ENCODE measurements around the gene SMU1. TPM values are rescaled to one million over a fixed set of nuclear protein-coding genes. Genes with fewer than 3 reads are reported as not detected.
A peak's percentile ranks its signal among the peaks of the same experiment; 100 is the strongest.

Gene SMU1
- total RNA-seq, 2 donors from 2014 or later = 25.0 to 28.7 TPM

DNA sequence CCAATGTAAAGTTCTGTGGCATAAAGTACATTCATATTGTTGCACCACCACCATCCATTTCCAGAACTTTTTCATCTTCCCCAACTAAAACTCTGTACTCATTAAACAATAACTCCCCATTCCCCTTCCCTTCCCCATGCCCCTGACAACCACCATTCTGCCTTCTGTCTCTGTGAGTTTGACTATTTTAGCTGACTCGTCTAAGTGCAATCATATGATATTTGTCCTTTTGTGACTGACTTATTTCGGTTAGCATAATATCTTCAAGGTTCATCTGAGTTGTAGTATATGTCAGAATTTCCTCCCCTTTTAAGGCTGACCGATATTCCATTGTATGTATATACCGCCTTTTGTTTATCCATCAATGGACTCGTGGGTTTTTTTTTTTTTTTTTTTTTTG is 29.0 kb upstream of the SMU1 start:
- no peak overlapping the region for H3K4me3 Mint-ChIP-seq
- no peak for DNase-seq
- Histone ChIP-seq H3K27ac (ENCODE audit: low read depth, low read length) (no peak overlapping the region), H3K9me3 (ENCODE audit: control insufficient read depth, low read length) (no peaks in the 10 kb centered on the region), H3K27me3 (ENCODE audit: control insufficient read depth, insufficient read depth, low read length, poor library complexity, severe bottlenecking) (no peaks in the 10 kb centered on the region), H3K36me3 (ENCODE audit: control insufficient read depth, insufficient read depth, low read length) (peaks cover 7% of the 10 kb centered on the region), H3K9ac (ENCODE audit: extremely low read depth, low read length, poor library complexity, severe bottlenecking) (no peak overlapping the region), H3K4me3 (ENCODE audit: low read length) (no peak overlapping the region), H3K4me1 (ENCODE audit: control insufficient read depth, insufficient read depth, low read length) (peaks cover 4% of the 10 kb centered on the region)
- 94 to 100% methylated on average over 3 to 5 of the region's 5 CpGs for WGBS, 2 experiments (ENCODE audit: insufficient coverage in 1 of 2, insufficient read length in 1 of 2)
- H3K9me3 Mint-ChIP-seq = no peaks in the 10 kb centered on the region
- no peaks in the 10 kb centered on the region for H3K27me3 Mint-ChIP-seq (ENCODE audit: insufficient read depth)
- peaks cover 14% of the 10 kb centered on the region for H3K4me1 Mint-ChIP-seq
- peaks cover 2% of the 10 kb centered on the region for H3K36me3 Mint-ChIP-seq (ENCODE audit: low read depth)
- TF ChIP-seq, protein P1, sequence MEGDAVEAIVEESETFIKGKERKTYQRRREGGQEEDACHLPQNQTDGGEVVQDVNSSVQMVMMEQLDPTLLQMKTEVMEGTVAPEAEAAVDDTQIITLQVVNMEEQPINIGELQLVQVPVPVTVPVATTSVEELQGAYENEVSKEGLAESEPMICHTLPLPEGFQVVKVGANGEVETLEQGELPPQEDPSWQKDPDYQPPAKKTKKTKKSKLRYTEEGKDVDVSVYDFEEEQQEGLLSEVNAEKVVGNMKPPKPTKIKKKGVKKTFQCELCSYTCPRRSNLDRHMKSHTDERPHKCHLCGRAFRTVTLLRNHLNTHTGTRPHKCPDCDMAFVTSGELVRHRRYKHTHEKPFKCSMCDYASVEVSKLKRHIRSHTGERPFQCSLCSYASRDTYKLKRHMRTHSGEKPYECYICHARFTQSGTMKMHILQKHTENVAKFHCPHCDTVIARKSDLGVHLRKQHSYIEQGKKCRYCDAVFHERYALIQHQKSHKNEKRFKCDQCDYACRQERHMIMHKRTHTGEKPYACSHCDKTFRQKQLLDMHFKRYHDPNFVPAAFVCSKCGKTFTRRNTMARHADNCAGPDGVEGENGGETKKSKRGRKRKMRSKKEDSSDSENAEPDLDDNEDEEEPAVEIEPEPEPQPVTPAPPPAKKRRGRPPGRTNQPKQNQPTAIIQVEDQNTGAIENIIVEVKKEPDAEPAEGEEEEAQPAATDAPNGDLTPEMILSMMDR (conservative IDR thresholded peaks at IDR 0.05) = no peak
- H3K27ac Mint-ChIP-seq = no peak overlapping the region

DNA sequence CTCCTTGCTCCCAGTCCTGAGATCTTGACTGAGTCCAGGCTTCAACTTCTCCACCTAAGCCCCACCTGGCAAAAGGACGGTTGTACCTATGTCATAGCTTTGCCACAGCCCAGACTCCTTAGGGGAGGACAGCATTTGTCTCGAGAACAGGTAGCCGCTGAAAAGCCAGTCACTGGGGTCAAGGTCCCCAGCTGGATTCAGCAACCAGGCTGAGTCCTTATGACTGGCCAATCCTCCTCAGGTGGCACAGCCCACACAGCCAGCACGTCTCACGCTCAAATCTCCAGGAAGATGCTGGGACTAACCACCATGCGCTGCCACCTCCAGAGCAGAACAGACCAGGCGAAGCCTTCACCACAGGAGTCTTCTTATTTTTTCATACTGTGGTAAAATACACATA is 27.9 kb upstream of the SMU1 start:
- Histone ChIP-seq H3K9ac (ENCODE audit: extremely low read depth, low read length, poor library complexity, severe bottlenecking) (no peak overlapping the region), H3K4me1 (ENCODE audit: control insufficient read depth, insufficient read depth, low read length) (peaks cover 4% of the 10 kb centered on the region), H3K4me3 (ENCODE audit: low read length) (no peak overlapping the region), H3K36me3 (ENCODE audit: control insufficient read depth, insufficient read depth, low read length) (peaks cover under 1% of the 10 kb centered on the region), H3K27me3 (ENCODE audit: control insufficient read depth, insufficient read depth, low read length, poor library complexity, severe bottlenecking) (no peaks in the 10 kb centered on the region), H3K9me3 (ENCODE audit: control insufficient read depth, low read length) (no peaks in the 10 kb centered on the region), H3K27ac (ENCODE audit: low read depth, low read length) (no peak overlapping the region)
- Mint-ChIP-seq H3K27ac (no peak overlapping the region), H3K9me3 (no peaks in the 10 kb centered on the region), H3K4me1 (peaks cover 10% of the 10 kb centered on the region), H3K36me3 (ENCODE audit: low read depth) (peaks cover 2% of the 10 kb centered on the region), H3K27me3 (ENCODE audit: insufficient read depth) (no peaks in the 10 kb centered on the region), H3K4me3 (no peak overlapping the region)
- TF ChIP-seq, protein P1 (conservative IDR thresholded peaks at IDR 0.05) = no peak
- 92 to 95% methylated on average over 7 of the region's 7 CpGs for WGBS, 2 experiments (ENCODE audit: insufficient coverage in 1 of 2, insufficient read length in 1 of 2)
- DNase-seq = peak; percentile 40

DNA sequence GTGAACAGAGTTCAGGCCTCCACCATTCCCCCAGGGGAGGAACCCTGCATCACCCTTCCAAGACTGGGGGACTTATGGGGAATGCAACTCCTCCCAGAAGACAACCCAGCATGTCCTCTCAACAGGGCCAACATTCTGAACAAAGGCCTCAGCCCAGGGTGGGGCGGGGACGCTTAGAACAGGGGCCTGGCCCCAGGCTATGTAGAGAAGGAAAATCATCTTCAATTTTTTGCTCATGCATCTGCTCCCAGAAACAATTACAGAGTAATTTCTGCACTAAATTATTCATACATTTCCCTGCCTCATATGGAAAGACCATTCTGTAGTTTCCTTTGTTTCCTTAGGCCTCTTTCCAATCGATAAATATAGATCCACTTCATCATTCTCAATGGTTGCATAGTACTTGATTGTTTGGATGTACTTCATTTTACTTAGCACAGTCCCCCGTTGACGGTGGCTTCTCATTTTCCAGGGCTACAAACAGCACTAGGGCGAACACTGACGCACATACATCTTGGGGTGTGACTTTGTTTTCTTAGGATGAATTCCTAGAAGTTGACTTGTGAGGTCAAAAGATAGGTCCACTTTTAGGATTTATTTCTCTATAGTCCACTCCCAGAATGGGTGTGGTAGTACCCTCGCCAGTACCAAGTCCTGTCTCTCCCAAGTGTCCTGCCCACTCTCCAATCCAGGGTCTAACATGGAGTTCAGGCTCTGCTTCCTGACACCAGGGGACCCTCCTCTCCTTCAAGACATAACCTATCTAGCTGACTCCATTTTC is 27.2 kb upstream of the SMU1 start:
- Mint-ChIP-seq H3K4me1 (peaks cover 5% of the 10 kb centered on the region), H3K27me3 (ENCODE audit: insufficient read depth) (no peaks in the 10 kb centered on the region), H3K36me3 (ENCODE audit: low read depth) (peaks cover 2% of the 10 kb centered on the region), H3K4me3 (no peak overlapping the region), H3K27ac (no peak overlapping the region), H3K9me3 (no peaks in the 10 kb centered on the region)
- WGBS, 2 experiments (ENCODE audit: insufficient coverage in 1 of 2, insufficient read length in 1 of 2) = 93 to 100% methylated on average over 1 to 8 of the region's 8 CpGs
- no peak overlapping the region for H3K4me3 ChIP-seq (ENCODE audit: low read length)
- no peak overlapping the region for H3K9ac ChIP-seq (ENCODE audit: extremely low read depth, low read length, poor library complexity, severe bottlenecking)
- no peaks in the 10 kb centered on the region for H3K9me3 ChIP-seq (ENCODE audit: control insufficient read depth, low read length)
- TF ChIP-seq, protein P1 (conservative IDR thresholded peaks at IDR 0.05) = peak; percentile 29
- no peaks in the 10 kb centered on the region for H3K27me3 ChIP-seq (ENCODE audit: control insufficient read depth, insufficient read depth, low read length, poor library complexity, severe bottlenecking)
- peaks cover 4% of the 10 kb centered on the region for H3K4me1 ChIP-seq (ENCODE audit: control insufficient read depth, insufficient read depth, low read length)
- DNase-seq = no peak
- H3K36me3 ChIP-seq (ENCODE audit: control insufficient read depth, insufficient read depth, low read length) = no peaks in the 10 kb centered on the region
- H3K27ac ChIP-seq (ENCODE audit: low read depth, low read length) = peak overlapping the region; percentile 24
